Prostate gland (tissue), 2 donors: ENCODE results near the gene TBC1D5.

Experiments
- POLR2A ChIP-seq: fragments of 450-650 bp; IDR thresholded peaks from one replicate; pipeline ENCODE4 v1.6.1; 2016; ENCODE audit warnings: antibody characterized with exemption, mild to moderate bottlenecking
- TF ChIP-seq, protein P1 (sequence below), 4 experiments: fragments of 200-600 bp in 2 of 4; fragments of 450-650 bp in 2 of 4; sonication (generic) in 2 of 4; IDR thresholded peaks; 1 replicate in 3 of 4; 2 replicates in 1 of 4; pipeline ENCODE4 v1.5.1; 2016 to 2019; ENCODE audit warnings: antibody characterized with exemption in 4 of 4, mild to moderate bottlenecking in 2 of 4, moderate library complexity in 2 of 4

DNA sequence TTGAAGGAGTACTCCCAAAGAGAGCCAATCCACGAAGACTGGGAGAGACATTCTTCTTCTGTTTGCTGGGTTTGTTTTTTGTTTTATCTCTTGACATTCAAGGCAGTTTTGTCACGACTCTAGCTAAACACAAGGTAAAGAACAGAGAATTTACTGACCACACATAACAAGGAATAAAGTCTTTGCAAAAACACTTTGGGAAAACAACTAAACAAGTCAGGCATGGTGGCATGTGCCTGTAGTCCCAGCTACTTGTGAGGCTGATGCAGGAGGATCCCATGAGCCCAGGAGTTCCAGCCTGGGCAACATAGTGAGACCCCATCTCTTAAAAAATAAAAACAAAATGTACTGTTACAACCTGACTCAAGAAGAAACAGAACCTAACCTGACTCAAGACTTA, 28.0 kb downstream of the TBC1D5 start:
- TF ChIP-seq, protein P1, sequence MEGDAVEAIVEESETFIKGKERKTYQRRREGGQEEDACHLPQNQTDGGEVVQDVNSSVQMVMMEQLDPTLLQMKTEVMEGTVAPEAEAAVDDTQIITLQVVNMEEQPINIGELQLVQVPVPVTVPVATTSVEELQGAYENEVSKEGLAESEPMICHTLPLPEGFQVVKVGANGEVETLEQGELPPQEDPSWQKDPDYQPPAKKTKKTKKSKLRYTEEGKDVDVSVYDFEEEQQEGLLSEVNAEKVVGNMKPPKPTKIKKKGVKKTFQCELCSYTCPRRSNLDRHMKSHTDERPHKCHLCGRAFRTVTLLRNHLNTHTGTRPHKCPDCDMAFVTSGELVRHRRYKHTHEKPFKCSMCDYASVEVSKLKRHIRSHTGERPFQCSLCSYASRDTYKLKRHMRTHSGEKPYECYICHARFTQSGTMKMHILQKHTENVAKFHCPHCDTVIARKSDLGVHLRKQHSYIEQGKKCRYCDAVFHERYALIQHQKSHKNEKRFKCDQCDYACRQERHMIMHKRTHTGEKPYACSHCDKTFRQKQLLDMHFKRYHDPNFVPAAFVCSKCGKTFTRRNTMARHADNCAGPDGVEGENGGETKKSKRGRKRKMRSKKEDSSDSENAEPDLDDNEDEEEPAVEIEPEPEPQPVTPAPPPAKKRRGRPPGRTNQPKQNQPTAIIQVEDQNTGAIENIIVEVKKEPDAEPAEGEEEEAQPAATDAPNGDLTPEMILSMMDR (IDR thresholded peaks at IDR 0.05): no peak
- TF ChIP-seq POLR2A: no peak
